ENCODE results near the gene DUSP12. TPM values are rescaled to one million over a fixed set of nuclear protein-coding genes. Genes with fewer than 3 reads are reported as not detected.

The DUSP12 gene
- total and polyA plus RNA-seq, 9 of the 15 experiments (the other 6 are each of a cell fraction or from before 2014, with no cell fraction given), result 10.4 to 81.4 (median 43.6) TPM

- peak; percentile 19 for TF ChIP-seq E2F8 (IDR thresholded peaks at IDR 0.05; ENCODE audit: low read depth, partially characterized antibody)
- peak; percentile 77 for TF ChIP-seq CXXC5 (CRISPR knock-in tag; IDR thresholded peaks at IDR 0.05)
- peak; percentile 71 for TF ChIP-seq PCBP1 (IDR thresholded peaks at IDR 0.05; ENCODE audit: low read depth, low read length, poor library complexity, severe bottlenecking)
- peak; percentile 96 for TF ChIP-seq RBFOX2 (IDR thresholded peaks at IDR 0.05; ENCODE audit: low read depth, low read length)
- peak; percentile 94 for TF ChIP-seq MGA (IDR thresholded peaks at IDR 0.05)
- TF ChIP-seq ARHGAP35 (IDR thresholded peaks at IDR 0.05; ENCODE audit: partially characterized antibody), result no peak
- no peak for TF ChIP-seq NCOA1 (IDR thresholded peaks at IDR 0.05; ENCODE audit: low read depth)
- peak; percentile 98 for TF ChIP-seq ZFX (CRISPR knock-in tag; IDR thresholded peaks at IDR 0.05)
- no peak for TF ChIP-seq CREB5 (CRISPR knock-in tag; IDR thresholded peaks at IDR 0.05)
- peak; percentile 98 for TF ChIP-seq ZNF24 (IDR thresholded peaks at IDR 0.05)
- TF ChIP-seq ELF1 (tag; IDR thresholded peaks at IDR 0.05), result peak; percentile 67
Measured at GRCh38 chr1:161749509-161750407, at the start of gene DUSP12 (continued).
